Muscle of back (tissue), 11 donors: ENCODE results near the gene B3GNT5. TPM values are rescaled to one million over a fixed set of nuclear protein-coding genes. Genes with fewer than 3 reads are reported as not detected.

Experiments used
- DNase-seq, 3 donors: peaks; one replicate each; pipeline versions ENCODE4 v3.0.0 to v3.0.0-alpha.2; 2013
- polyA plus RNA-seq, 10 donors: library from polyadenylated mRNA; unstranded; fragments of 120-200 nt; gene quantifications; one replicate each; pipeline ENCODE4 v1.2.1, GENCODE V29; 2013; ENCODE audit not compliant: insufficient read length in 10 of 10

Gene B3GNT5
- polyA plus RNA-seq, 10 donors: 8.6 to 14.9 (median 11.1) TPM

- DNase-seq: no peak
These were observed 65.1 kb downstream of the B3GNT5 start for GRCh38 chr3:183317886-183318865.

- DNase-seq: no peak
These were observed 65.8 kb downstream of the B3GNT5 start for GRCh38 chr3:183318877-183319276.

- no peak for DNase-seq
These were observed 66.3 kb downstream of the B3GNT5 start for GRCh38 chr3:183319371-183319770.

Other genes with a start within 250 kb of the B3GNT5 start
- 10 to 100 TPM; 10.2 to 19.7 (median 14.6) TPM for gene MCCC1, start 153.8 kb upstream of the B3GNT5 start, polyA plus RNA-seq
- gene LAMP3, start 90.5 kb upstream of the B3GNT5 start, polyA plus RNA-seq: under 1 TPM; 0.05 to 0.47 (median 0.15) TPM
- gene MCF2L2, start 175.4 kb downstream of the B3GNT5 start, polyA plus RNA-seq: under 1 TPM; 0.16 to 0.65 (median 0.39) TPM